Mucosa of rectum (tissue), 2 donors: Measurements from ENCODE around the gene HLCS.

Source experiments
- H3K27ac ChIP-seq, 2 donors: one replicate each; pipeline ENCODE4 v1.7.0; 2013; ENCODE audit warnings: inconsistent platforms in 2 of 2, low read depth in 2 of 2, low read length in 2 of 2
- H3K27me3 ChIP-seq, 2 donors: one replicate each; pipeline ENCODE4 v1.7.0; 2013; ENCODE audit warnings: low read length in 2 of 2; ENCODE audit not compliant: control insufficient read depth in 2 of 2, insufficient read depth in 2 of 2
- H3K36me3 ChIP-seq, 2 donors: one replicate each; pipeline ENCODE4 v1.7.0; 2013; ENCODE audit warnings: low read length in 2 of 2; ENCODE audit not compliant: control insufficient read depth in 2 of 2, insufficient read depth in 2 of 2
- H3K4me1 ChIP-seq, 2 donors: one replicate each; pipeline ENCODE4 v1.7.0; 2013; ENCODE audit warnings: low read length in 2 of 2, mild to moderate bottlenecking in 1 of 2; ENCODE audit not compliant: control insufficient read depth in 2 of 2, insufficient read depth in 2 of 2
- H3K4me3 ChIP-seq, 2 donors: one replicate each; pipeline ENCODE4 v1.7.0; 2013; ENCODE audit warnings: low read length in 2 of 2
- H3K9ac ChIP-seq, 2 donors: one replicate each; pipeline ENCODE4 v1.7.0; 2013; ENCODE audit warnings: low read length in 2 of 2, low read depth in 1 of 2, mild to moderate bottlenecking in 1 of 2
- H3K9me3 ChIP-seq, 2 donors: one replicate each; pipeline ENCODE4 v1.7.0; 2013; ENCODE audit warnings: low read length in 2 of 2; ENCODE audit not compliant: control insufficient read depth in 2 of 2
- donor health status: healthy.
- donor health status: Normal muscosa, but diverticular disease.

HLCS gene

DNA sequence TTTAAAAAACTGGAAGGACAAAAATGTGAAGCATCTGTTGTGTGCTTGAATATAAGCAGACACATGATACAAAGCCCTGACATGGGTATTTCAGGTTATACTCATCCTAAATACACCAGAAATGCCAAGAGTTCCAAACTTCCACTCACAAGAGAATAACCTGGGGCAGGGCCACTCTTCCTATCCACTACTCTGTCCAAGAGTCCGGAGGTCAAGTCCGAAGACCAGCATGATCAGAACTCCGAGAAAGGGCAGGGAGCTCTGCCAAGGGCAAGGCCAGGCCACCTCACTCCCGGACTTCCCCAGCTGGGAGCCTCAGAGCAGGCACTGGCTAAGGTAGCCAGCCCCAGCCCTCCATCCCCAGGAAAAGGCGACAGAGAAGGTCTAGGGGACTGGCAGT, 37.5 kb downstream of the HLCS start:
- Histone ChIP-seq H3K4me1 (peaks cover 5 to 6% of the 10 kb centered on the region in 2 donors), H3K27ac (no peak overlapping the region), H3K36me3 (peaks cover 3 to 15% of the 10 kb centered on the region in 2 donors)

DNA sequence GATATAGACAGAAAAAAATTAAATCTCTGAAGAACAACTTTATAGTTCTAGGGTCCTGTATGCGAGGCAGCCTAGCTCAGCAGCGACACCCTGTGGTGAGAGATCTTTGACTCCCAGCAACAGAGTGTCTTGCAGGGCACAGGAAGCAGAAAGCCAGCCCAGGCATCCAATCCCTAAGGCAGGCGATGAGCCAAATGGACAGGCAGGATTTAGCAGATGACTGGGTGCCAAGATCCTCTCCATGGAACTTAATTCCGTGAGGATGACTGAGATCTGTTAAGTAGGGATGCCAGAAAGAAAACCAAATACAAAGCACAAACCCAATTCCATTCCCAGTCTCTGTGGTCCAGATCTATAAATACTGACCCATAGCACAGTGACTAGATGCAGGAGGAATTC, 38.8 kb downstream of the HLCS start:
- Histone ChIP-seq H3K27ac (no peak overlapping the region), H3K27me3 (no peaks in the 10 kb centered on the region), H3K4me1 (peaks cover 5 to 6% of the 10 kb centered on the region in 2 donors), H3K9ac (no peak overlapping the region), H3K4me3 (no peak overlapping the region), H3K9me3 (no peaks in the 10 kb centered on the region), H3K36me3 (peaks cover 0 to 11% of the 10 kb centered on the region in 2 donors)

More for the DNA sequence above, 37.5 kb downstream of the HLCS start:
- Histone ChIP-seq H3K9me3 (no peaks in the 10 kb centered on the region), H3K9ac (no peak overlapping the region), H3K27me3 (no peaks in the 10 kb centered on the region), H3K4me3 (no peak overlapping the region)

DNA sequence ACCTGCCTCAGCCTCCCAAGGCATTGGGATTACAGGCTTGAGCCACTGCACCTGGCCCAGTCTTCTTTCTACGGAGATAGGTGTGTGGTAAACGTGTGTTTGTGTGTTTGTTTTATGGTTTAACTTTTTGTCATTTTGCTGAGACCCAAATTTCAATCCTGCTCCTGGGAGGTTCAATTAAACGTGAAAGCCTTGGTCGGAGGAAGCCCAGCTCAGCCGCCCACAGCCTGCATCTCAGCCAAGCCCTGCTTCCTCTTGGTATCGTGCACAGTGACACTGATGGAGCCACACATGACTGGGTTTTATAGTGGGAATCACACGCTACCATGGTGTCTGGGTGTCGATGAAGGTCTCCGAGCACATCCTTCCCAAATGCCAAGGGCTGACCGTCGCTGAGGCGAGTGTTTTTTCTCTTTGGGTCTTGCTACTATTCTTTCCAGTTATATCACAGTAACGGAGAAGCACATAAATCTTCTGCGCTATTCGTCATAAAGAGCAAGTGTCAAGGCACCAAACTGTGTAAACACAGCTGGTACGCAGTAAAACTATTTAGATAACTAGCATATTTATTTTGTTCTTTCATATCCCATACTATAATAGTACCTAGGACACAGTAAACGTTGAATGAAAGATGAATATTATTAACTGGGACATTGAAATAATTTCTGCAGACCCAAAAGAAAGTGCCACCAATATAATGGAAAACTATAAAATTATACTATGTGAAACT, 39.3 kb downstream of the HLCS start:
- H3K9me3 ChIP-seq: no peaks in the 10 kb centered on the region
- H3K4me3 ChIP-seq: no peak overlapping the region
- no peak overlapping the region for H3K9ac ChIP-seq
- peaks cover 5 to 6% of the 10 kb centered on the region in 2 donors for H3K4me1 ChIP-seq
- no peaks in the 10 kb centered on the region for H3K27me3 ChIP-seq
- H3K36me3 ChIP-seq: peaks cover 0 to 11% of the 10 kb centered on the region in 2 donors
- H3K27ac ChIP-seq: no peak overlapping the region

DNA sequence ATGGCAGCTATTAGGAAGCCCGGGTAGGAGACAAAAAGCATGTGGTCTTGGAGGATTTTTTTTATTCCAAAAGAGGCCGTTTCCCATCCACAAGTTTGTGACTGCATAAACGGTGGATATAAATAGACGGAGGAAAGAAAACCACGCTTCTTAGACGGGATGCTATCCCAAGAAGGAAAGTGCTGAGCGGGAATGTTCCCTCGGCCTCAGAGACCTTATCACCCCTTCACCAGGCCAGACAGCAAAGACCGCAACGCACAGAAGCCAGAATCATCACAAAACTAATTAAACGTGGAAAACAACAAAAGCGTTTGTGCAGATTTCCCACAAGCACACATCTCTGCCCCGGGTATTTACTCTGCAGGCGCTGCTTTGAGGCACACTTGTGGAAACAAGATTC, 43.2 kb downstream of the HLCS start:
- Histone ChIP-seq H3K4me1 (peaks cover 5 to 6% of the 10 kb centered on the region in 2 donors), H3K27me3 (no peaks in the 10 kb centered on the region), H3K27ac (no peak overlapping the region), H3K36me3 (peaks cover 0 to 4% of the 10 kb centered on the region in 2 donors), H3K4me3 (no peak overlapping the region), H3K9ac (no peak overlapping the region), H3K9me3 (no peaks in the 10 kb centered on the region)

DNA sequence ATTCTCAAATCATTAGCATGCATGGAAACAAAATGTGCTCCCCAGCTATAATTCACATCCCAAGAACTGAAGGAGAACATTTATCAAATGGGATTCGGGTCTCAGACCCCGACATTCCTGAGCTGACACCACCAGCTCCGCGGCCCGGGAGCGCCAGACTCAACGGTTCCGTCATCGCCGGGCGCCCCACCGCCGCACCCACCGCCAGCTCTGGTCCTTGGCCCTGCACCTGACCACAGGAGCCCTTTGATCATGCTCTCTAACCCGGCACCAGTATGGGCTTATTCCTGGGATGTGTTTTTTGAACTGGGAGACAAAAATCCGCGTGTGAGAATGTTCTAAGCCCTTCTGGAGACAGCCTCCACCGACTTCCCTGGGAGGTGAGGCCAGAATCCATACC, 43.6 kb downstream of the HLCS start:
- Histone ChIP-seq H3K27me3 (no peaks in the 10 kb centered on the region), H3K36me3 (peaks cover 0 to 4% of the 10 kb centered on the region in 2 donors), H3K9me3 (no peaks in the 10 kb centered on the region), H3K27ac (no peak overlapping the region), H3K9ac (no peak overlapping the region), H3K4me3 (no peak overlapping the region), H3K4me1 (peaks cover 5 to 6% of the 10 kb centered on the region in 2 donors)

DNA sequence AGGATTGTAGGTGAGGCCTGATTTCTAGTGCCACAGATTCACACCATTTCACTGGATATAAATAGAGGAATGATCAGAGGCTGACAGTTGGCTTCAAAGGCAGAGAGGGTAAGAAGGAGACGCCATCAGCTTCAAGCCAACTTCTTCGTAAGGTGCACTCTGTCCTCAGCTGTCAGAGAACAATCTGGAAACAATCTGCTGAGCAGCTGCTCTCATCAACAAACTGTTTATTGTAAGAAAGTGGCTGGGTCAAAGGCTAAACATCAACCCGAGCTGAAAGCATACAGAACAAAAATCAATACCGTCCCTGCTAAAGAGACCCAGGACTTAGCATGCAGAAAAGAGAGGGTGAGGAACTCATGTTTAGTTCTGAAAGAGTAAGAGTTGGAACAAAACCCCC, 48.2 kb downstream of the HLCS start:
- H3K27ac ChIP-seq: no peak overlapping the region
- no peaks in the 10 kb centered on the region for H3K36me3 ChIP-seq
- H3K9me3 ChIP-seq: no peaks in the 10 kb centered on the region

DNA sequence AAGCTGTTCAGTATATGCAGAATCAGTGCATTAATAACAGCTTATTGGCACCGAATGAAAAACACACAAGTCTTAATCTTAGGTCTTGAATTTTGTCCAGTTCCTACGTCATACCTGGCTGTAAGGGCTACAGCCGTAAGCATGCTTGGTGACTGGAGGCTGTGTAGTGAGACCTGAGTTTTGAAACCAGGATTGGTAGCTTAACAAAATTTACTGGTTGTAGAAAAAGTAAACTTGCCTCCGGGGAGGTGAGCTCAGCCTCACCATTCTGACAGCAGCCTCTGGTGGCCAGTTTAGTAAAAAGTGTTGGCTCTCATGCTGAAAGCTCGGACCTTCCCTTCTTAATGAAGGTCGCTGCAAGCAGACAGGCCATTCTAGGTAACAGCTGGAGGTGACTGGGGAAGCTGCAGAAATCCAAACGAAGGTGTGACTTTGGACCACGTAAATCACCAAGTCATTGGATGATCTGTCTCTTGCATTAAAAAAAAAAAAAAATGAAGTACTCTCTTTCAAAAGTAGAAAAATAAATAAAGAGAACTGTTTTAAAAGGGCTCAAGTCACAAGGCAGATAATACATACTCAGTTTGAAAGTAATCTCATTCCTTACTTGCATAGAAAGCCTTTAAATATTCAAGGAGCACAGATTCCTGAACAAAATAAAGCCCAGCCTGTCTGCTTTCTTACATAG, 48.9 kb downstream of the HLCS start:
- no peak overlapping the region for H3K9ac ChIP-seq
- H3K4me3 ChIP-seq: no peak overlapping the region
- H3K36me3 ChIP-seq: no peaks in the 10 kb centered on the region
- no peaks in the 10 kb centered on the region for H3K4me1 ChIP-seq
- H3K27me3 ChIP-seq: no peaks in the 10 kb centered on the region
- no peaks in the 10 kb centered on the region for H3K9me3 ChIP-seq
- no peak overlapping the region for H3K27ac ChIP-seq

More for the DNA sequence above, 48.2 kb downstream of the HLCS start:
- no peaks in the 10 kb centered on the region for H3K4me1 ChIP-seq
- H3K4me3 ChIP-seq: no peak overlapping the region
- H3K27me3 ChIP-seq: no peaks in the 10 kb centered on the region
- H3K9ac ChIP-seq: no peak overlapping the region

DNA sequence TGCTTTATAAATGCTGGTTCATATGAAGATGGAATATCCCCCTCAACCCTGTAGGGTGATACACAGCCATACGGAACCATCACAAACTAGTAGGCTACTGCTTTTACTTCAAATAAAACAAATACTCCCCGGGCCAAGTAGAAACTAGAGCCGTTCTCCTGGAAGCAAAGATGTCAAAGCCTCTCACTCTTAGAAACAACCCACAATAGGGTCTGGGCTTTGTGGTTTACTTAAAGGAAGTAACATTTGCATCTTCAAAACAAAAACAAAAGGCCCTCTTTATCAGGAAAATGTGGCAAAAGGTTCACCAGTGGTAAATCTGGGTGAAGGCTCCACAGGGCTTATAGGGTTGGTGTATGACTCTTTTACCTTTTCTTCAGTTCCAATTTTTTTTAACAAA, 49.8 kb downstream of the HLCS start:
- H3K27ac ChIP-seq: no peak overlapping the region
- no peaks in the 10 kb centered on the region for H3K27me3 ChIP-seq
- H3K4me1 ChIP-seq: no peaks in the 10 kb centered on the region
- no peak overlapping the region for H3K4me3 ChIP-seq
- no peaks in the 10 kb centered on the region for H3K9me3 ChIP-seq
- H3K9ac ChIP-seq: no peak overlapping the region
- H3K36me3 ChIP-seq: no peaks in the 10 kb centered on the region

DNA sequence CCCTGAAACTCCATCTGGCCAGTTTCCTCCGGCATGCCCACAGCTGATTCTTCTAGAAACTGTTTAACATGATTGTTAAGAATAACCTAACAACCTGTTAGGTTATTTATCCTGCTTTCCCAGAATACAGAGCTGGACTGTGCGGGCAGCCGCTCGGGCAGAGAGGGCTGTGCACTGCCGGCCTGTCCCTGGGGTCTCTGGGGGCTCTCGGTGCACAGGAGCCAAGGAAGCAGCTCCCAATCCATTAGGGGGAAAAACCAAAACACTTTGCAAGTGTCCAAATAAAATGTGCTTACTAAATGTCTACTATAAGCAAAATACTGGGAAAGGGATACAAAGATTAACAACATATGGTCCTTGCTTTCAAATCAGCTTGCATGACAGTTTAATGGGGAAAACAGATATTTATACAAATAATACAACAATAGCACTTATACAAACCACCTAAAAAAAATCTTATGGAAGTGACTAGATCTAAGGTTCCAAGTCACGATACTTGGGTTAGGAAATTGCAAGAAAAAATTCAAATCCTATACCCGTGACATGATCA, 50.7 kb downstream of the HLCS start:
- H3K27me3 ChIP-seq: no peaks in the 10 kb centered on the region
- no peak overlapping the region for H3K9ac ChIP-seq
- H3K4me3 ChIP-seq: no peak overlapping the region
- H3K27ac ChIP-seq: no peak overlapping the region
- no peaks in the 10 kb centered on the region for H3K9me3 ChIP-seq
- H3K4me1 ChIP-seq: no peaks in the 10 kb centered on the region
- no peaks in the 10 kb centered on the region for H3K36me3 ChIP-seq

DNA sequence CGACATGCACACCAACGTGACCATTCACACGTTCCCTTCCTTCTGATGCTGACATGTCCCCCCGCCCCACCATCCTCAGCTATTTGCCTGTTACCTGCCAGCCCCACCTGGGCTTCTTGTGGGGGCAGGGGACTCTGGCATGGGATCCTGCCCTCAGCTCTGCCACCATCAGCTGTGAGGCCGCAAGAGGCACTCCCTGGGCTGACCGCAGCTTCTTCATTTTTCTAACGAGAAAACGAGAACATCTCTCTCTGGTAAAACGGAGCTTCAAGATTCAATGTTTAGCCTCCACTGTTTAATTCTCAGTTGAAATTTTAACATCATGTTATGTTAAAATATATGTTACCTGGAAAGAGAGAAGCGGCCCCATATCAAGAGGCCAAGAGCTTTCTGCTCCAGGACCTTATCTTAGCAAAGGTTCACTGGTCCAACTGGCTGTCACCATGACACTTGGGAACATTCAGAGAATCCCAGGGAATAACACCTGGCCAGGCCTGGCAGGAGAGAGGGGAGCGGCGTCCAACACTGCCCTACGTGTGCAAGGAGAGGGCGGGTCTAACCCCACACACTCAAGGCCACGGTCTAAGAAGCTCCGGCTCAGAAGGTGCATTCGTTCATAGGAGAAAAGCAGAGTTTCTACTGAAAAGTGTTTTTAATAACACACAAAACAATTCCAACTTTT, 51.3 kb downstream of the HLCS start:
- no peak overlapping the region for H3K9ac ChIP-seq
- H3K4me1 ChIP-seq: no peaks in the 10 kb centered on the region
- no peak overlapping the region for H3K27ac ChIP-seq
- H3K36me3 ChIP-seq: no peaks in the 10 kb centered on the region
- H3K9me3 ChIP-seq: no peaks in the 10 kb centered on the region
- no peaks in the 10 kb centered on the region for H3K27me3 ChIP-seq
- H3K4me3 ChIP-seq: no peak overlapping the region
